Measurements from ENCODE around the gene MCTP1.
"Not testable (repeated sequence)": the region's sequence is repeated elsewhere in the genome, so short reads cannot be mapped to it uniquely, and the experiment has no call there.

MCTP1 gene

DNA sequence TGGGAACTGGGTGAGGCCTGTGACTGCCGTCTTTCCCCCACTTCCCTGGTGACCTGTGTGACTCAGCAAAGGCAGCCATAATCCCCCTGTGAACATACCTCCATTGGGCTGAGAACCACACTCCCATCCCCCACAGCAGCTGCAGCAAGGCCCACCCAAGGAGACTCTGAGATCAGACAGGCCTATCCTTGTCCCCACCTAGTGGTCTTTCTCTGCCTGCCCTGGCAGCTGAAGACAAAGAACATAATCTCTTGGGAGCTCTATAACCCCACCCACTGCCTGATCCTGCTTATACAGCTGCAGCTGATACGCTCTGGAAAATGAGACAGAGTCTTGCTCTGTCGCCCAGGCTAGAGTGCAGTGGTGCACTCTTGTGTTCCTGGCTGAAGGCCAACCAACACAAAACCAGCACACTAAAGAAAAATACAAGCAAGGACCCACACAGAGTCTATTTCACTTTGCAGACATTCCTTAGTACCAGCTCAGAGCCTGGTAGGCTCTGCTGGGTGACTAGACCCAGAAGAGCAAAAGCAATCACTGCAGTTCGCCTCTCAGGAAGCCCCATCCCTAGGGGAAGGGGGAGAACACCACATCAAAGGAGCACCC, 106.7 kb downstream of the MCTP1 start:
- peak; percentile 93 for DNase-seq

DNA sequence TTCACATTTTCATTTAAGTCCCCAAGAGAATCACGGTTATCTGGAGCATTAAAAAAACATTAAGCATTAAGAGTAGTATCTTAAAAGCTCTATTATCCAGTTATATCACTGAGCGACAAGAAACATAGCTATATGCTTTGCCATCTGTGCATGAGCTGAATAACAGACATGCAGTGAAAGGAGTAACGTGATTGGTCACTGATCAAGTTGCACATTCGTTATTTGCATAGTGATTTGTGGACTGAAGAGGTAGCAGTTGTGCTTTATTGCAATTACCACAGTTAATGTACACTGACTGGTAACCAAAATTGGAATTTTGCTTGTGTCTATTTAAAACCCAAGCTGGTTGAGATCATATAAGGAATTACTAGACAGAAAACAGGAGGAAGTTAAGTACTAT, 107.4 kb downstream of the MCTP1 start:
- DNase-seq: peak; percentile 30

DNA sequence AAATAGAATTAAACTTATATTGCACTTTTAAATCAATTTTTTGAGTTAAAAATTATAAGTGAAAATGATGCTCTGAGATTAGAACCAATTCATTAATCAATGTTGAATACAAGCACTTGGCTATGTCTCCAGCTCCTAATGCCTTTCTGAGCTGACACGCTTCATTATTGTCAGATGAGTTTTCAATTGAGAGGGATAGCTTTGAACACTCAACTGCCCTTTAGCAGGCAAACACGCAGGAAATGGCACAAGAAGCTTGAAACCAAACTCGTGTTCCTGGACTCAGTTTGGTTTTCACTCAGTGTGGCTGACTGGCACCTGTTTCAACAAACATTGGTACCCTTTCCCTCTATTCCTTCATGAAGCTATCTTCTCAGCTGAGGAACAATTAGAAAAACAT, 109.8 kb downstream of the MCTP1 start:
- DNase-seq: no peak

DNA sequence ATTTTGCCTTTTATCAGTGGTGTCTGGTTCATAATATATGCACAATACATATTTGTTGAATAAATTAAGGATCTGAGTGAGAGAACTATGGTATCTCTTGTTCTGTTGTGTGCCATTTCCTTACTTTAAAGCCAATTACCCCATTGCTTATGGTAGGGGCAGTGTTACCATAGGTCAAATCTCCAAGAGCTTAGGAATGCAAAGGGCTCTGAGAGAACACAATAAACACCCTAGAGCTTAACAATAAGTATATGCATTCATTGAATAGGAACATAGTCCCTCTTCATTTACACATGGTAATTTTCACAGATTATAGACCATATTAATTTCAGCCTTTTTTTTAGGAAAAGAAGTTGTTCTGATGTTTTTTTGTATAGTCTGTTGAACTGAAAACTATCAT, 112.2 kb downstream of the MCTP1 start:
- no peak for DNase-seq

DNA sequence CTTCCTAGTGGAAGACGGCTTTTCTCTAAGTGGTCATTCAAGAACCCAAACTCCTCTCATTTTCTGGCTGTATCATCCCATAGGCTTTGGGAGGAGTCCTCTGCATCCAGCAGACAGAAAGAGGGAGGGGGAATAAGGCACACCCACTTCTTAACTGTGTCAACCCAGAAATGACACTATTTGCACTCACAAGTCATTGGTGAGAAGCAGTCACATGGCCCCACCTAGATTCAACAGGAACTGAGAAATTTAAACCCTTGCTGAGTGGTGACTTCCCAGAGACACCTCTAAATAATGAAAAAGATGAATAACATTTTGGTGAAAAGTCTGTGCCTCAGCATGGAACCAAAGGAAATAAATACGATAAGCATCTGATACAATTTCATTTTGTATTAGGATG, 120.0 kb downstream of the MCTP1 start:
- DNase-seq: no peak

DNA sequence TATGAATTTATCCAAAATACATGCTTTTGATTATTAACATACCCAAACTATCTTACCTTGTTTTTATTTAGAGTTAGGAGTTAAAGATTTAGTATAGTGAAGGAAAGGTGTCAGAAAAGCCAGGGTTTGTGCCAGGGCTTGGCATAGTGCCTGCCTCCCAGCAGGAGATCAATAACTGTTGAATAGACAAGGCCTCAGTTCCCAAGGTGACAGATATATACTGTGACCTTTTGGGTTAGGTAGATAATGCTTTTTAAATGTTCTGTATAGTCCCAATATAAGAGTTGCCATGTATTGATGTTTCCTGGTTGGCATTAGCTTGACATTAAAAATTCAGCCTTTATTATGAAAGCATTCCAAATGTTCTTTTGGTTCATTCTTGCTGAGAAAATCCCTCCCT, 121.8 kb downstream of the MCTP1 start:
- no peak for DNase-seq

DNA sequence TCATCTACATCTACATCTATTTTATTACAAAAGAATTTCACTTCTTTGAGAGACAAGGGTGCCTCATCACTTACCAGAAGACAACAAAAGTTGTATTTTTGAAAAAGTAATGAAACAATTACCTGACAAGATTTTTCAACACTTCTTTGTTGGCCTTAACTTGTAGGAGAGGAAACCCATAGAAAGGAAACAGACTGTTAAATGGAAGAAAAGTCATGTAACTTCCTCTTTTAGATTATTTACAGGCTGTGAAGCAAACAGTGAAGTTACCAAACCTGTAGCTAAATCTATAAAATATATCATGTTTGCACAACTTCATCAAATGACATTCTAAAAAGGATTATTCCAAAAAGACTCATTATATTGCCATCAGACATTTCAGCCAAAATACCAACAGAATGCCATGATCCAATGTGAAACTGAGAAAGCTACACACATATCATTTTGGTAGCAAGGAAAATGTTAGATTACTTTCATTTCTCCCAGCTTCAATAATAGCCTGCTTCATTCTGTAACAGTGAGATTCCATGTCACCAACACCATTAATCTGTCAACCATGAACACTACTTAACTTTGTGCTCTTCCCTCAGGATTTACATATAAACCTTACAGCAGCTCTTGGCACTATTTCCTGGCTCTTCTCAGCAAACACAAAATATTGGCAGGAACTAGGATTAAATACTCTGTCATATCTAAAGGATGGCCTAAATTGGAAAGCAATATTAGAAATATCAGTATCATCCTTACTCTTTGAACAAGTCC, 122.5 kb downstream of the MCTP1 start:
- DNase-seq: no peak

DNA sequence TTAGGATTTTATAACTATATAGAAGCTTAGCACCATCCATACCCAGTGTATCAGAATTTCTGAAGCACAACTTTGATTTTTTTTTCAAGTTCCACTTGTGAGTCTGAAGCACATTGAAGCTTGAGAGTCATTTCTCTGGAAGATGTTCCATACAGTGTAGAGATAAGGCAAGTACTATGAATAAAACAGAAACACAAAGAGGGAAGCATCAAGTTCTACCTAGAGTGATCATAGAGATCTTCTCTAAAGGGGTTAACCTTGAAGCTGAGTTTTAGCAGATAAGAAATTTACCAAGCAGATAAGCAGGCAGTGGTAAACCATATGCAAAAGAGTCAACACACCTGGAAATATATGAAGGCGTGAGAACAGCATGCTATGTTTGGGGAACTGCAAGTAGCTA, 125.3 kb downstream of the MCTP1 start:
- DNase-seq: no peak

DNA sequence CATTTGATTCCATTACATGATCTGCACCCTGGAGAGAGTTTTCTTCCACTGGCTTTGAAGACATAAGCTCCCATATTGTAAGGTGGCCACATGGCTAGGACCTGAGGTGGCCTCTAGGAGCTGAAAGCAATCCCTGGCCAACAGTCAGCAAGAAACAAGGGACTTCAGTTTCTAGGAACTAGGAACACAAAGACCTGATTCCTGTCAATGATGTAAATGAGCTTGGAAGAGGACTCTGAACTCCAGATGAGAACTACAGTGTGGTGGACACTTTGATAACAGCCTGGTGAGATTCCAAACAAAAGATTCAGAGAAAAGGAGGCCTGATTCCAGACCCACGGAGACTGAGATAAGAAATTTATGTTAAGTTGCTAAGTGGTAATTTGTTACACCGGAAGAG, 129.0 kb downstream of the MCTP1 start:
- no peak for DNase-seq

DNA sequence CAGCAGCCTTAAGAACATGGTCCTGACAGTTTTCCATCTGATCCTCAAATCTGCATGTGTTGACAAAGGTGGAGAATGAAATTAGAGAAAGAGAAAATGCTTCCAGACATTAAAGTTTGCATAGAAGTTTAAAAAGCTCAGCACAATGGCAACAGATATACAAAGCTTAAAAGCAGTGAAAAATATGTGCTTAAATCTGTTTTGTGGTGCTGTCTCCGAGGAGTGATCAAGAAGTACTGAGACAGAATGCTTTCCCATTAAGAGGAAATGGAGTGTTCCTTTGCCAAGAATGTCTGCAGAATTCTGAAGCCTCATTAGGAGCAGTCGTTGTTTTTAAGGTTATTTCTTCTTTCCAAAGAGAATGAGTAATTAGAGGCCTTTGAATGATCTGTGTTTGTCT, 131.4 kb downstream of the MCTP1 start:
- DNase-seq: no peak

DNA sequence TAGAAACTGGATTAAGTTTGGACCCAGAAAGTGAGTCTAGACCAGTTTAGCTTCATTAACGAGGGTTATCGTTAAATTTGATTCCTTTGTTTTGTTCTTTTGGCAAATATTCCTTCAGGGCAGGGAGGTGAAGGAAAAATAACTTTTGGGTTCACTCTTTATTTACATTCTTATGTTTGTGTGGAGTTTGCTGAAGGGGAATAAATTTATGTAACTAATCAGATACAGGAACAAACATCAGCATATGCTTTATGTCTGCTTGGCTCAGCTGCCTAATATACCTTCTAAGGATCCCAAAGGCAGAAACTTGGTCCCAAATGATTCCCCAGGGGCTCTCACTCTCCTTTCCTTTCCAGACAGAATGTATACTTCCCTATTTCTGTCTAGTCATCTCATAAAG, 132.4 kb downstream of the MCTP1 start:
- no peak for DNase-seq

DNA sequence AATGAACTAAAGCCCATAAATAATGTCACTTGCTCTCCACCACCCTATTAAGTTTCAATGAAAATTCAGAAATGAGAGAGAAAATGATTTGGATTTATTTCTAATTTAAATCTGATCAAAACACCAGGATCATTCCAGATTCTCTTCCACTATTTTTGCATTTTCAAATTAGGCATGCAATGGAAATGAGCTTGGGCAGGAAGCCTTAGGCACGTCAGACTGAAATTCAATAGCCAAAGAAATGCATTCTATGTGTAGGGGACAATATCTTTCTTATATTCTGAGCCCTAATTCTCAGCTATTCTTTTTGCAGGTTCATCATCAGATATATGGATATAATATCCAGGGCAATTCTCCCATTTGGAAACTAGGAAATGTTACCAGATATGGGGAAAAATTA, 132.8 kb downstream of the MCTP1 start:
- no peak for DNase-seq

DNA sequence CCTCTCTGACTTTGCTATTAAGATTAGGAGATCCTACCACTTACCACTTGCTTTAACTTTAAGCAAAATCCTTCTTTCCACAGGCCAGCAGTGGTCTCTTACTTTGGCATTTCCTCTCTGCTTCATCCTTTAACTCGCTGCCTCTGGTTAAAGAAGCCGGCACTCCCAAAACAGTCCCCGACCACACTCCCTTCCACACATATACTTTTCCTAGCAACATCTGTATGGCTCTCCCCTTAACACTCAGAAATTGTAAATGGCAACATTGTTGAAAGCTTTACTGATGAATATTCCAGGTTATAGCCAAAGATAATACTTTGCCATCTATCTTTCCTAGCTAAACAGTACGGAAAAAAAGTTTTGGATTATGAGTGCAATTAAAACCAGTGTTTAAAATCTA, 133.2 kb downstream of the MCTP1 start:
- DNase-seq: no peak

DNA sequence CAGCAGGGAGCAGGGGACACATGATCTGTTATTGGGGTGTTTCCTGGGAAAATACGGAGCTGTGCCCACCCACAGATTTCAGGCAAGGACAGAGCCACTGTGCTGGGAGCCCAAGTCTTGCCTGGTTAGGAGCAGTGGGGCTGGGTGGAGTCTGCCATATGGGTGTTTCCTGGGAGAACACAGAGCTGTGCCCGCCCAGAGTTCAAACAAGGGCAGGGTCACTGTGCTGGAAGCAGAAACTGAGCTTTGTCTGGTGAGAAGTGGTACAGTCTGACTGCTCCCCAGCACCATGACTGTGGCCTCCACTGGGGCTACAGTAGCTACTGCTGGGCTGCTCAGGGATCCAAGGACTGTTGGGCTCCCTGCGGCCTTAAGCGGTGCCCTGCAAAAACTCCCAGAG, 135.5 kb downstream of the MCTP1 start:
- no peak for DNase-seq

DNA sequence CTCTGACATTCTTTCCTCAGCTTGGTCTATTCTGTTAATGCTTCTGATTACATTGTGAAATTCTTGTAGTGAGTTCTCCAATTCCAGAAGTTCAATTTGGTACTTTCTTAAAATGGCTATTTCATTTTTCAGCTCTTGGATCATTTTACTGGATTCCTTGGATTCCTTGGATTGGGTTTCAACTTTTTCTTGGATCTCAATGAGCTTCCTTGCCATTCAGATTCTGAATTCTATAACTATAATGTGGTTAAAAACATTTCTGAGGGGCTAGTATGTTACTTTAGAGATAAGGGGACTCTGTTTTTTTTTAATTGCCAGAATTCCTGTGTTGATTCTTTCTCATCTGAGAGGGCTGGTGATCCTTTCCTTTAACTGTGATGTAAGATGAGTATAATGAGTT, 136.4 kb downstream of the MCTP1 start:
- no peak for DNase-seq

DNA sequence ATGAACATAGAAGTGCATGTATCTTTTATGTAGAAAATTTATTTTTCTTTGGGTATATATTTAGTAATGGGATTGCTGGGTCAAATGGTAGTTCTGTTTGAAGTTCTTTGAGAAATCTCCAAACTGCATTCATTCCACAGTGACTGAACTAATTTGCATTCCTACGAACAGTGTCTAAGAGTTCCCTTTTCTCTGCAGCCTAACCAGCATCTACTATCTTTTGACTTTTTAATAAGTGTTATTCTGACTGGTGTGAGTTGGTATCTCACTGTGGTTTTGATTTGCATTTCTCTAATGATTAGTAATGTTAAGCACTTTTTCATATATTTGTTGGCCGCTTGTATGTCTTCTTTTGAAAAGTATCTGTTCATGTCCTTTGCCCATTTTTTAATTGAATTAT, 141.0 kb downstream of the MCTP1 start:
- DNase-seq: not testable (repeated sequence)

DNA sequence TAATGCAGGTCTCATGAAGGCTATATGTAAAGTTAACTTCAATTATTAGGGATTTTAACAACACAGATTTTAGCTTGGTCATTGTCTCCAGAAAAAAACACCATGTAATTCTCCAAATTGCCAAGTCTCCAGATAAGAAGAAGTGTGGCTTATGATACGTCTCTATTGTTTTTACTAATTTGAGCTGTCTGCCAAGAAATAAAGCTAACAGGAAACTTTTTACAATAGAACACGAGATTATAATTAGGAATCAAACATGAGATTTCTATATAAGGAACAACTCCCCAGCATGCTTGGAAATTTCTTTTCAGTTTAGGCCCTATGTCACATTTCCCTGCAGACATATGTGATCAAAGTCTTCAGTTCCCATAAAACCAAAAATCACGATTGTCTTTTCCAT, 142.7 kb downstream of the MCTP1 start:
- DNase-seq: no peak

DNA sequence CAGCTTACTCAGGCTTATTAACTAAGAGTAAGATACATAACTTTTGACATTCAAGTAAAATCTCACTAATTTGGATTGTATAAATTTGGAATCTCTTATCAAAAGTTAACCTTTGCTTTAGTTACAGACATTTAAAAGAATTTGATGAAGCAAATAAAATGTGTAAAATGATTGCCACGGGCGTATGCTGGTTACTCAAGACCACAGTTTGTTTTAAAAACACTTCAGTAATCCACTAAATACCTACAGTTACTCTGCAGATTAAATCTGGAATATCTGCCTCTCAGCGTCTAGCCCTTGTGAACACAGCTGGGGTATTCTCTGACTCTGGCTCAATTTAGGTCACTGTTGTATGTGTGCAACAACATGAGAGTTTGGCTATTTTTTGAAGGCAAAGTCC, 143.8 kb downstream of the MCTP1 start:
- DNase-seq: no peak

DNA sequence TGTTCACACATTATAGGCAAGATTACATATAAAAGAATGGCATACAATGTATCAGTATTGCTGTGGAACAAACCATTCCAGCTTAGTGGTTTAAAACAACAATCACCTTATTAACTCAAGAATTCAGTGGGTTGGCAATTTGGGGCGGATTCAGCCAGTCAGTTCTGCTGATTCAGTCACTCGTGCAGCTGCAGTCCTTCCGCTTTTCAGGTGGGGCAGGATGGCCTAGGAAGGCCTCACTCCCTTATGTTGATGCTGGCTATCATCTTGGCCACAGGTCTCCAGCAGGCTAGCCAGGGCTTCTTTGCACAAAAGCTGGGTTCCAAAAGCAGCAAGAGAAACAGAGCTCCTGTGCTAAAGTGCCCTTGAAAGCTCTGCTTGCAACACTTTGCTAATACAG, 150.6 kb downstream of the MCTP1 start:
- DNase-seq: no peak

DNA sequence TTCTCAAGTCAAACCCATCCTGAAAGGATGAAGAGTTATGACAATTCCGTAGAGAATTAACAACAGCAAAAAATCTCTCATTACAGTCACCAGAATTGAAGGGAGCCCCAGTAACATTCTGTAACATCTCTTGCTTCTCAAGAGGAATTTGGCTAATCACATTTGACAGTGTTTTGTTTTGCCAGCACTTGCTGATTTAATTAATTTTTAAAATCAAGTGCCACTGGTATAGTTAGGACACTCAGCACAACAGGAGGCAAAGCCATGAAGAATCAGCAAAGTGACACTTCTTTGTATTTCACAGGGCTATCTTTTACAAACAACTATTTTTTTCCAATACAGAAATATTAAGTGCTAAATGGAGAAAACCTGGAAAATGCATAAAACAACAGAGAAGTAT, 152.8 kb downstream of the MCTP1 start:
- no peak for DNase-seq

DNA sequence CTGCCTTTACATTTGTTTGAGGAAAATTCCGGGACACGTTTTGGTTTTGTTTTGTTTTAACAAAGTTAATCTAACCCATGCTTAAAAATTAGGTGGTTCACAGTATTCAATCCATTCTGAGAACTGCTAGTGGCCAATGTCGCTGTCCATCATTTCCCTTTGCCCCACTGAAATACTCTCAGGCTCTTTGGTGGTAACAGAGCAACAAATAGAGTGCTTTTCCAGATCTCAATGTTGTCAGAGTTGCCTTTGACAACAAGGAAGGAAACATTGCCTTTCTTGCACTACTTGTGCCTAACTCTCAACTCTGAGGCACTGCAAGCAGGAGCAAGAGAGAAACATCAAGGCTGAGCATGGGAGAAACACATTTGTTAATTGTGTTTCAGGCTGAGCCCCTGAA, 154.0 kb downstream of the MCTP1 start:
- DNase-seq: no peak

DNA sequence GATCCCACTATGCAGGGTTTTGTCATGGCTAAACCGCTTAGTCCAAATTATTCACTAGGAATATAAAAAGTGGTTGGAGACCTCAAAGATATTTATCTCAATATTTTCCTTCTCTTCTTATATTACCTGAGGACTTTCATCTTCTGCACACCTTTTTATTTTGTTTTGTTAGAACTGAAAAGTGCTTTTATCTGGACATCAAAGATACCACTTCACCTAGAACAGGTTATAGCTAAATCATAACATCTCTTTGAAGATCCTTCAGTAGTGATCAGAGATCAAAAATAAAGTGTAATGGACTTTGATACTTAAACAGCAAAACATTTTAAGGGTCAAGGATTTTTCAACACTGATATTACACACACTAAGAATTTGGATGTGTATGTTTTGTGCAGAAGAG, 160.2 kb downstream of the MCTP1 start:
- no peak for DNase-seq

DNA sequence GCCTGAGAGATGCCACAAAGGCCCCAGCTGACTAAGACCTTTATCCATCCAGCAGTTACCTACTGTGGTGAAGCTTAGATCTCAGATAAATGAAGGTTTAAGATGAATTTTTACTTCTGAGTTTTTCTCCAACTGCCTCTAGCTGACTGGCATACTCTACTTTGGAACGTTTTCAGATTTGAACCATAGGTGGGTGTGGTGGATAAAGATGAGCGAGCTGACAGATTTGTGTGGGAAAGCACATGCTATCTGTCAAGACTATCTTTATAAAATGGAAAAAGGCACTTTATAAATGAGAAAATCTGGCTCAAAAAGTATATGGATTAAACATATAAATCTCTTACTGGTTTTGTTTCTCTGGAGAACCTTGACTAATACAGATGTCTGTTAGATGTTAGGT, 160.8 kb downstream of the MCTP1 start:
- DNase-seq: no peak

DNA sequence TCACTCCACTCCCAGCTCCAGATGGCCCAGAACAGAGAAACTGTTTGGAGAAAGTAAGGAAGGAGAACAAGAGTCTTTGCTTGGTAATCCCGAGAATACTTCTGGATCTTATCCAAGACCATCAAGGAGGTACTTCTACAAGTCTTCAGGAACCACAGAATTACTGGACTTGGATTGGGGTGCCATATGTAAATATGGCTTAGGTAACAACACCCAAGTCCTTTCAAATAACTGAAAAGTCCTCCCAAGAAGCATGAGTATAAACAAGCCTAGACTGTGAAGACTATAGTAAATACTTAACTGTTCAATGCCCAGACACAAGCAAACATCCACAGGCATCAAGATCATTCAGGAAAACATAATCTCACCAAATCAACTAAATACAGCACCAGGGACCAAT, 170.0 kb downstream of the MCTP1 start:
- DNase-seq: no peak

DNA sequence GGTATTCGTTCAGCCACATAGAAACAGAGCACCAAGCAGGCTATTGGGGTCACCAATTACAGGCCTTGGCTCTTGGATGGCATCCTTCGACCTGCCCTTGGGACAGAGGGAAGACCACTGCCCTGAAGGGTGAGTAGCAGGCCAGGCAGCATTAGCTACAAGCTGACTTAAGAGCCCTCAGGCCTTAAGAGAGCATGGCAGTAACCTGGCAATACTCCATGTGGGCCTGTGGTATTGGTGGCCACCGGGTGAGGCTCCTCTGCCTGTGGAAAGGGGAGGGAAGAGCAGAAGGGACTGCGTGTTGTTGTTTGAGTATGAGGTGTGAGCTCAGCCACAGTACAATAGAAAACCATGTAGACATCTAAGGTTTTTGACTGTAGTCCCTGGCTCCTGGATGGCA, 170.6 kb downstream of the MCTP1 start:
- no peak for DNase-seq

Data from NCI-H82 (cell line).